Measurements from ENCODE around the gene DEDD2.

DNA sequence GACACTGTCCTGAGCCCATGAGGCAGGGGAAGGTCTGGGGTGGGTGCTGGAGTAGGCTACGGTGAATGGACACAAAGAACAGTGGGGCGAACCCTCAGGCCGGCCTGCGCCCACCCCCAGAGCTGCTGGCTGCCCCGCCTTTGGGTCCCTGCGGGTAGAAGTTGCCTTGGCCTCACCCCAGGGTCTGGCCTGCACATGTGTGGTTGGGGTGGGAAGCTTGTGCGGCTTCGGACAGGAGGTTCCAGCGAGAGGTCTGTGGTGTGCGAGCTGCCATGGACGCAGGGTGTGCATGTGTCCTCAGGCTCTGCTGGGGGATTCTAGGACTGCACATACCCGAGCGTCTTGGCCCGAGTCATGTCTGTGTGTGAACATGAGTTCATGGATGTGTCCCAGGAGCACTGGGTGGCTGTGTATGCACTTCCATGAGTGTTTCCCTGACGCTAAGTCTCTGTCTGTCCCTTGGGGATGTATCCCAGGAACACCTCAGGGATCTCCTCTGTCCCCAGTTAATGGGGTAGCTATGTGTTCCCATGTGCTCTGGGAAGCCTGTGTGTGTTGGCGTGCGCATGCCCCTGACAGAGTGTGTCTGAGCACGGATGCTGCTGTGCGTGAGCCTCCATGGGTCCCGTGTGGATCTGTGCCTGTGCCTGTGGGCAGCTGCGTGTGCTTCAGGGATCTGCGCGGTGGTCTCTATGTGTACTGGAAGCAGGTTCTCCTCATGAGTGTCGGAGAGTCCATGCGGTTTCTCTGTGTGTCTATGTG is 64.4 kb downstream of the DEDD2 start:
- TF ChIP-seq, protein P1, sequence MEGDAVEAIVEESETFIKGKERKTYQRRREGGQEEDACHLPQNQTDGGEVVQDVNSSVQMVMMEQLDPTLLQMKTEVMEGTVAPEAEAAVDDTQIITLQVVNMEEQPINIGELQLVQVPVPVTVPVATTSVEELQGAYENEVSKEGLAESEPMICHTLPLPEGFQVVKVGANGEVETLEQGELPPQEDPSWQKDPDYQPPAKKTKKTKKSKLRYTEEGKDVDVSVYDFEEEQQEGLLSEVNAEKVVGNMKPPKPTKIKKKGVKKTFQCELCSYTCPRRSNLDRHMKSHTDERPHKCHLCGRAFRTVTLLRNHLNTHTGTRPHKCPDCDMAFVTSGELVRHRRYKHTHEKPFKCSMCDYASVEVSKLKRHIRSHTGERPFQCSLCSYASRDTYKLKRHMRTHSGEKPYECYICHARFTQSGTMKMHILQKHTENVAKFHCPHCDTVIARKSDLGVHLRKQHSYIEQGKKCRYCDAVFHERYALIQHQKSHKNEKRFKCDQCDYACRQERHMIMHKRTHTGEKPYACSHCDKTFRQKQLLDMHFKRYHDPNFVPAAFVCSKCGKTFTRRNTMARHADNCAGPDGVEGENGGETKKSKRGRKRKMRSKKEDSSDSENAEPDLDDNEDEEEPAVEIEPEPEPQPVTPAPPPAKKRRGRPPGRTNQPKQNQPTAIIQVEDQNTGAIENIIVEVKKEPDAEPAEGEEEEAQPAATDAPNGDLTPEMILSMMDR (IDR thresholded peaks at IDR 0.05) = no peak
- no peak for TF ChIP-seq POLR2A (IDR thresholded peaks at IDR 0.05)

Measured in testis (tissue), 2 donors.